HG03045 (cell line): ENCODE results near the gene GPR45.

ENCODE experiments used
- ATAC-seq: cut with Tn5 transposase; IDR thresholded peaks from one replicate; pipeline ENCODE4 v1.9.1; 2021; ENCODE audit warnings: mild to moderate bottlenecking, moderate library complexity; ENCODE audit not compliant: unreplicated experiment

Gene GPR45

GRCh38 chr2:105252271-105252670, 10.7 kb downstream of the GPR45 start:
- no peak for ATAC-seq

- no peak for ATAC-seq
These were observed 13.1 kb downstream of the GPR45 start for GRCh38 chr2:105254531-105255210.

- ATAC-seq: no peak
These were observed 14.4 kb downstream of the GPR45 start for GRCh38 chr2:105255979-105256378.

- ATAC-seq: no peak
These were observed 15.0 kb downstream of the GPR45 start for GRCh38 chr2:105256431-105257047.

GRCh38 chr2:105257981-105258380, 16.4 kb downstream of the GPR45 start:
- no peak for ATAC-seq

- ATAC-seq: no peak
These were observed 17.4 kb downstream of the GPR45 start for GRCh38 chr2:105258835-105259350.

- ATAC-seq: no peak
These were observed 19.5 kb downstream of the GPR45 start for GRCh38 chr2:105261061-105261460.

- no peak for ATAC-seq
These were observed 21.1 kb downstream of the GPR45 start for GRCh38 chr2:105262651-105263091.

- no peak for ATAC-seq
These were observed 27.9 kb downstream of the GPR45 start for GRCh38 chr2:105269426-105269825.

- no peak for ATAC-seq
These were observed 30.0 kb downstream of the GPR45 start for GRCh38 chr2:105271393-105272045.

- ATAC-seq: no peak
These were observed 30.6 kb downstream of the GPR45 start for GRCh38 chr2:105272176-105272575.

GRCh38 chr2:105274046-105274445, 32.5 kb downstream of the GPR45 start:
- no peak for ATAC-seq

GRCh38 chr2:105278654-105279053, 37.1 kb downstream of the GPR45 start:
- no peak for ATAC-seq

- ATAC-seq: no peak
These were observed 37.6 kb downstream of the GPR45 start for GRCh38 chr2:105279126-105279525.

- ATAC-seq: no peak
These were observed 38.7 kb downstream of the GPR45 start for GRCh38 chr2:105280281-105280680.

GRCh38 chr2:105283532-105283931, 42.0 kb downstream of the GPR45 start:
- no peak for ATAC-seq

GRCh38 chr2:105287692-105288091, 46.1 kb downstream of the GPR45 start:
- no peak for ATAC-seq

- no peak for ATAC-seq
These were observed 46.6 kb downstream of the GPR45 start for GRCh38 chr2:105288133-105288532.

- no peak for ATAC-seq
These were observed 49.6 kb downstream of the GPR45 start for GRCh38 chr2:105290981-105291660.

- no peak for ATAC-seq
These were observed 50.4 kb downstream of the GPR45 start for GRCh38 chr2:105291981-105292380.
